GM12878 (cell line): ENCODE results near the gene CLIP3. TPM values are rescaled to one million over a fixed set of nuclear protein-coding genes. Genes with fewer than 3 reads are reported as not detected.
A peak's percentile ranks its signal among the peaks of the same experiment; 100 is the strongest.

Source experiments
- ATAC-seq: fragments of 200-7000 bp; cut with Tn5 transposase; 3 replicates; pipeline ENCODE4 v1.9.1; 2020; ENCODE audit warnings: mild to moderate bottlenecking, moderate library complexity
- BruUV-seq: library from RNA; stranded (reverse); fragments of 400-500 nt; replicated peaks from 2 replicates; lab custom pipeline; 2021; lab: Mats Ljungman, UMichigan
- CTCF ChIA-PET: fragments of 300-600 bp; sonication (Branson Sonifier 250); formaldehyde crosslinking; extraction: SDS; loops from one replicate; lab custom pipeline; 2021; ENCODE audit warnings: inconsistent platforms; lab: Yijun Ruan, JAX
- POLR2A ChIA-PET: fragments of 350-600 bp; formaldehyde crosslinking; extraction: SDS; loops from one replicate; lab custom pipeline; 2021; ENCODE audit warnings: inconsistent platforms; lab: Charles Lee
- RAD21 ChIA-PET: fragments of 300-600 bp; sonication (Branson Sonifier 250); formaldehyde crosslinking; loops from one replicate; lab custom pipeline; 2023; ENCODE audit warnings: antibody characterized with exemption; ENCODE audit not compliant: unreplicated experiment; lab: Charles Lee
- SMC1A ChIA-PET: fragments of 300-600 bp; sonication (Branson Sonifier 250); formaldehyde crosslinking; loops from one replicate; lab custom pipeline; 2023; ENCODE audit not compliant: unreplicated experiment, uncharacterized antibody; lab: Charles Lee
- DNase-seq: peaks from one replicate; pipeline ENCODE4 v3.0.0-alpha.2; 2011; ENCODE audit warnings: low read depth, low spot score
- FAIRE-seq: peaks from 3 replicates; lab custom pipeline; 2011; peaks lifted over from hg19 to GRCh38; lab: Jason Lieb, UNC
- H2AFZ ChIP-seq: 2 replicates; pipeline ENCODE4 v1.6.0; 2011; ENCODE audit warnings: low read depth, low read length, control low read depth; ENCODE audit not compliant: control insufficient read depth
- H3K27ac ChIP-seq: 2 replicates; pipeline ENCODE4 v1.5.1; 2011; ENCODE audit warnings: control low read depth; ENCODE audit not compliant: control insufficient read depth, insufficient read depth
- H3K27me3 ChIP-seq, 2 experiments: replicated peaks in 1 of 2; 2 replicates each; pipeline versions ENCODE4 v1.6.0 to v1.6.1; 2011; ENCODE audit warnings: low read length in 1 of 2; ENCODE audit not compliant: control insufficient read depth in 2 of 2, insufficient read depth in 2 of 2
- H3K36me3 ChIP-seq, 2 experiments: 2 replicates each; pipeline ENCODE4 v1.5.1; 2011; ENCODE audit warnings: low read length in 1 of 2; ENCODE audit not compliant: control insufficient read depth in 2 of 2, insufficient read depth in 2 of 2
- H3K4me1 ChIP-seq: 2 replicates; pipeline ENCODE4 v1.6.1; 2011; ENCODE audit warnings: mild to moderate bottlenecking, low read length, moderate library complexity, mixed read lengths; ENCODE audit not compliant: control insufficient read depth, insufficient read depth
- H3K4me2 ChIP-seq: 2 replicates; pipeline ENCODE4 v1.6.0; 2011; ENCODE audit warnings: control low read depth; ENCODE audit not compliant: control insufficient read depth, insufficient read depth
- H3K4me3 ChIP-seq: fragments of 200-600 bp; sonication (generic); 2 replicates; pipeline ENCODE4 v1.5.1; 2016
- H3K79me2 ChIP-seq: 2 replicates; pipeline ENCODE4 v1.6.0; 2011; ENCODE audit warnings: low read length; ENCODE audit not compliant: control insufficient read depth, insufficient read depth
- H3K9ac ChIP-seq: 2 replicates; pipeline ENCODE4 v1.8.0; 2011; ENCODE audit warnings: low read length, control low read depth, mixed read lengths; ENCODE audit not compliant: control insufficient read depth, insufficient read depth
- H3K9me3 ChIP-seq: replicated peaks from 3 replicates; pipeline ENCODE4 v1.5.1; 2011; ENCODE audit warnings: mild to moderate bottlenecking, low read length; ENCODE audit not compliant: control insufficient read depth, insufficient read depth
- H4K20me1 ChIP-seq: 2 replicates; pipeline ENCODE4 v1.6.0; 2011; ENCODE audit not compliant: control insufficient read depth, insufficient read depth
- DPF2 ChIP-seq: fragments of 450-650 bp; IDR thresholded peaks from 2 replicates; pipeline ENCODE4 v1.6.1; 2017; ENCODE audit warnings: mild to moderate bottlenecking
- MEF2B ChIP-seq: fragments of 450-650 bp; IDR thresholded peaks from 2 replicates; pipeline ENCODE4 v1.6.1; 2018; ENCODE audit warnings: mild to moderate bottlenecking, moderate library complexity; ENCODE audit not compliant: partially characterized antibody, poor library complexity, severe bottlenecking
- RBBP5 ChIP-seq: fragments of 200-600 bp; sonication (generic); conservative IDR thresholded peaks from 2 replicates; pipeline ENCODE4 v1.6.1; 2016
- SREBF2 ChIP-seq: IDR thresholded peaks from 2 replicates; pipeline ENCODE4 v1.6.1; 2012; ENCODE audit warnings: mild to moderate bottlenecking, low read length
- ZBTB33 ChIP-seq: fragments of 450-650 bp; IDR thresholded peaks from 2 replicates; pipeline ENCODE4 v1.6.1; 2017; ENCODE audit warnings: mild to moderate bottlenecking
- ZNF592 ChIP-seq: fragments of 450-650 bp; IDR thresholded peaks from 2 replicates; pipeline ENCODE4 v1.6.1; 2017; ENCODE audit warnings: mild to moderate bottlenecking, moderate library complexity
- ZNF687 ChIP-seq: fragments of 450-650 bp; IDR thresholded peaks from 2 replicates; pipeline ENCODE4 v1.6.1; 2017; ENCODE audit warnings: mild to moderate bottlenecking, moderate library complexity
- WGBS: methylation state at CpG from one replicate; pipeline ENCODE4 v1.1.6; 2016; ENCODE audit warnings: low lambda C conversion rate; ENCODE audit not compliant: insufficient replicate concordance, insufficient coverage; ENCODE audit errors: missing lambda C conversion rate; 5-methylcytosine and 5-hydroxymethylcytosine counted together
- in situ Hi-C: fragments of 300-500 bp; cut with MboI; formaldehyde crosslinking; loops from 9 replicates; pipeline ENCODE4 v1.14.3; 2018; ENCODE audit warnings: mixed read lengths
- intact Hi-C: fragments of 100-400 bp; cut with micrococcal nuclease; formaldehyde crosslinking; loops from one replicate; pipeline ENCODE4 v1.14.2; 2022; ENCODE audit not compliant: unreplicated experiment
- polyA plus RNA-seq, 11 experiments: library from polyadenylated mRNA; depleted of rRNA in 4 of 11; unstranded in 6 of 11; stranded (reverse) in 5 of 11; fragments of >200 nt; fragmentation: Nextera tagmentation in 4 of 11; fragmentation: Illumina TruSeq in 1 of 11; extraction: Ambion mirVana in 4 of 11; extraction: Trizol in 1 of 11; gene quantifications; 1 replicate in 1 of 11; 2 replicates in 10 of 11; pipeline versions ENCODE4 v1.2.1 to v1.2.3, GENCODE V29; 2011 to 2016; ENCODE audit warnings: inconsistent platforms in 2 of 11, missing spikeins in 2 of 11, low read depth in 1 of 11
- total RNA-seq, 4 experiments: library from RNA; depleted of rRNA in 3 of 4; stranded (reverse); fragments of >200 nt in 3 of 4; fragmentation: Illumina TruSeq in 1 of 4; extraction: Trizol in 1 of 4; gene quantifications; 2 replicates each; pipeline versions ENCODE4 v1.2.1 to v1.2.3, GENCODE V29; 2013 to 2021

CLIP3 gene
- total and polyA plus RNA-seq, 10 of the 15 experiments (the other 5 are each of a cell fraction or from before 2014, with no cell fraction given), result 0.09 to 2.7 (median 0.45) TPM; not detected in 1

DNA sequence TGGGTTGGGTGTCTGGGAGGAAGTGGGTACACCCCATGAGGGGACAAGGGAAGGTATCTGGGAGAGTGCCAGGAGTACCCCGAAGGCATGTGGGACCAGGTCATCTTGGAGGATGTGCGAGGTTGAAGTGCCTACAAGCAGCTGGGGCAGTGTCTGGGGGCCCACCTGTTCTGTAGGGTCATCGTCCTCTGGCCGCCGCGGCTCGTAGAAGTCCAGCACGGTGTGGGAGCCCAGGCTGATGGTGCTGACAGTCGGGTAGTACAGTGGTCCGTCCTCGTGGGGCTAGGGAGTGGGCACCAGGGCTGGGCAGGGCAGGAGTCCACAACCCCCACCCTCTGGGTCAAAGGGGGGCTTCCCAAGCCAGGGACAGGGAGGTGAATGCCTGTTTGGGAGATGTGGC lies 22.3 kb downstream of the CLIP3 start (continued):
- TF ChIP-seq ZNF592, result no peak

- Histone ChIP-seq H3K27ac (no peak overlapping the region), H3K4me1 (no peaks in the 10 kb centered on the region; the same call in 1 of the 2 replicates), H3K4me2 (peak overlapping the region; percentile 66; the same call in 1 of the 2 replicates), H3K9ac (no peak overlapping the region), H3K4me3 (peak overlapping the region; percentile 47; the same call in 1 of the 2 replicates), H2AFZ (no peak overlapping the region), H4K20me1 (no peaks in the 10 kb centered on the region), H3K36me3 (no peaks in the 10 kb centered on the region), H3K79me2 (peaks cover 13% of the 10 kb centered on the region), H3K9me3 (no peaks in the 10 kb centered on the region), H3K27me3 (no peaks in the 10 kb centered on the region)
- 60% methylated on average over 15 of the region's 15 CpGs for WGBS
- FAIRE-seq (no peak), DNase-seq (no peak), ATAC-seq (no peak)
- in situ Hi-C loops (no loop called here), intact Hi-C loops (loop anchor here (5.0 kb wide), 1 partner anchor 42 kb away; the partner anchor contains the start of genes THAP8 and WDR62)
- BruUV-seq, result no TSS peak
- ChIA-PET SMC1A (interaction anchor here (0.6 kb wide), 1 partner anchor 34 kb away, joined by 3 read pairs; no protein-coding TSS in a partner anchor), POLR2A (interaction anchor here (1.5 kb wide), 1 partner anchor 13 kb away, joined by 5 read pairs; no protein-coding TSS in a partner anchor), RAD21 (no interaction called here), CTCF (interaction anchor here (0.9 to 1.7 kb wide), 2 partner anchors 12 to 44 kb away, joined by 5 to 6 read pairs; partner anchors contain the start of gene THAP8)
- TF ChIP-seq RBBP5 (no peak), DPF2 (no peak), MEF2B (peak; percentile 44), ZNF687 (no peak), ZBTB33 (no peak), SREBF2 (no peak)
These were observed 22.9 kb downstream of the CLIP3 start for GRCh38 chr19:36009633-36010379.
